ENCODE measurements around the gene UBAC2.

UBAC2 gene

DNA sequence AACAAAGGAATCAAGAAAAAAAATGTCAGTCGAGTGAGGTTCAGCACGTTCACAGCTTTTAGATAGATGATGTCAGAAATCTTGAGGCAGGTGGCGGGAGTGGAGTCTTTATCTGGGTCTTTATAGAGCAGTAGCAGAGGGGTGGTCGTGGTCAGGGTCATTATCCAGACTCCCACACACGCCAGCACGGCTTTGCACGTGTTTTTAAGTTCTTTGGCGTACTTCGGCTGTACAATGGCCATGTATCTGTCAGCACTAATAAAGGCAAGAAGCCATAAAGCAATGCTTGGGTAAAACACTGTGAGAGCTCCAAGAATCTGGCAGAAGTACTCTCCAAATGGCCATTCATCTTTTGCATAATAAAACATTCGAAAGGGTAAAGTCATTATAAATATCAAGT is 54.6 kb downstream of the UBAC2 start:
- DNase-seq (ENCODE audit: low spot score), result no peak
- H3K4me3 Mint-ChIP-seq, result peak overlapping the region; percentile 84
- H3K4me1 Mint-ChIP-seq (ENCODE audit: low read depth), result peaks cover 58% of the 10 kb centered on the region
- H3K27me3 Mint-ChIP-seq (ENCODE audit: low read depth), result no peaks in the 10 kb centered on the region
- no peaks in the 10 kb centered on the region for H3K9me3 Mint-ChIP-seq
- peak overlapping the region; percentile 60 for H3K27ac Mint-ChIP-seq
- H3K36me3 Mint-ChIP-seq (ENCODE audit: low read depth), result peaks cover 40% of the 10 kb centered on the region

DNA sequence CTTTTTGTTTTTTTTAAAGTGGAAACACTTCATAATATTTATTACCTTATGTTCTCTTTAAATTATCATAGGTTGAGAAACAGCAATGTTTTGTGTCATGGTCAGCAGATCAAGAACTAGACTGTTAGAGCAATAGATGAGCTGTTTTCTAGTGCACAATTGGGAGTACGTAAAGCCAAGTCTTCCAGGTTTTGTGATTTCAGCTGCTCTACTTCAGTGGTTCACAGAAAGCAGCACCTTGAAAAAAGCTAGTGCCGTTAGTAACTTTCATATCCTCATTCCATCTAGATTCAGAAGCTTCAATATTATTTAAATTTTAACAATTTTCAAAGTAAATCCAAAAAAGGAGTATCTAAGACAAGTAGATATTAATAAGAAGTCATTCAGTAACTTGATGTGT is 55.6 kb downstream of the UBAC2 start:
- no peaks in the 10 kb centered on the region for H3K27me3 Mint-ChIP-seq (ENCODE audit: low read depth)
- DNase-seq (ENCODE audit: low spot score), result no peak
- peaks cover 61% of the 10 kb centered on the region for H3K4me1 Mint-ChIP-seq (ENCODE audit: low read depth)
- no peaks in the 10 kb centered on the region for H3K9me3 Mint-ChIP-seq
- H3K27ac Mint-ChIP-seq, result peak overlapping the region; percentile 39
- H3K36me3 Mint-ChIP-seq (ENCODE audit: low read depth), result peaks cover 42% of the 10 kb centered on the region
- peak overlapping the region; percentile 84 for H3K4me3 Mint-ChIP-seq

DNA sequence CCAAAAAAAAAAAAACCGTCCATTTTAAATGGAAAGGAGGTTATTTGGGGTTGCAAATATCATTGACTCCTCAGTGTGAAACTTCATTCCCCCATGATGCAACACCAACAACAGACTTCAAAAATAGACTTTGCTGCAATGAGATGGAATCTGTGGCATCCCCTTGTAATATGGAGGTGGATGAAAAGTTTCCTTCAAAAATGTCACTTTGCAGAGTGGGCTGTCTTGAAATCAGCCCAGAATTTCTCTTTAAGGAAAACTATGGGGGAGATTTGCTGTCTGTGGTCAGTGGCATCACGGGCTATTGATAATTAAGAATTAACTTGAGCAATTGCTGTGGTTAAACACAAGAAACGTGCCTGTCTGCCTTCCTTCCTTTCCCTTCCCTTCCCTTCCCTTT is 56.1 kb downstream of the UBAC2 start:
- peaks cover 60% of the 10 kb centered on the region for H3K4me1 Mint-ChIP-seq (ENCODE audit: low read depth)
- H3K36me3 Mint-ChIP-seq (ENCODE audit: low read depth), result peaks cover 42% of the 10 kb centered on the region
- H3K4me3 Mint-ChIP-seq, result peak overlapping the region; percentile 84
- no peak for DNase-seq (ENCODE audit: low spot score)
- H3K9me3 Mint-ChIP-seq, result no peaks in the 10 kb centered on the region
- no peaks in the 10 kb centered on the region for H3K27me3 Mint-ChIP-seq (ENCODE audit: low read depth)
- H3K27ac Mint-ChIP-seq, result peak overlapping the region; percentile 77

DNA sequence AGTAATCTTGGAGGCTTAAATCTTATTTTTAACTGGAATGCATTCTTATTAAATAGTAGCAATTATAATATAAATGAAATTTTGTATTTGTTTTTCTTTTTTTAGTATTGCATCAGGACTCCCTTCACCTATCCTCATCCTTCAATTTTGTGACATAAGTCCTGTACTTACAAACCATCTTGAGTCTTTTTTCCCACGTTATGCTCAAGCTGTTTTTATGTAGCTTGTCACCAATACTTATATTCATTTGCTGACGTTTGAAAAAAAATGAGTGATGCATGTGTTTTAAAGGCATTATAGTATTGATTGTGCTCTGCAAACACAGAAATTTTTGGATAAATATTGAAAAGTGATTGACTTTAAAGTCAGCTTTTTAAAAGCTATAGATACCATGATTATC is 56.6 kb downstream of the UBAC2 start:
- H3K27ac Mint-ChIP-seq, result peak overlapping the region; percentile 60
- DNase-seq (ENCODE audit: low spot score), result no peak
- H3K4me1 Mint-ChIP-seq (ENCODE audit: low read depth), result peaks cover 56% of the 10 kb centered on the region
- H3K27me3 Mint-ChIP-seq (ENCODE audit: low read depth), result no peaks in the 10 kb centered on the region
- H3K4me3 Mint-ChIP-seq, result peak overlapping the region; percentile 84
- no peaks in the 10 kb centered on the region for H3K9me3 Mint-ChIP-seq
- H3K36me3 Mint-ChIP-seq (ENCODE audit: low read depth), result peaks cover 38% of the 10 kb centered on the region

DNA sequence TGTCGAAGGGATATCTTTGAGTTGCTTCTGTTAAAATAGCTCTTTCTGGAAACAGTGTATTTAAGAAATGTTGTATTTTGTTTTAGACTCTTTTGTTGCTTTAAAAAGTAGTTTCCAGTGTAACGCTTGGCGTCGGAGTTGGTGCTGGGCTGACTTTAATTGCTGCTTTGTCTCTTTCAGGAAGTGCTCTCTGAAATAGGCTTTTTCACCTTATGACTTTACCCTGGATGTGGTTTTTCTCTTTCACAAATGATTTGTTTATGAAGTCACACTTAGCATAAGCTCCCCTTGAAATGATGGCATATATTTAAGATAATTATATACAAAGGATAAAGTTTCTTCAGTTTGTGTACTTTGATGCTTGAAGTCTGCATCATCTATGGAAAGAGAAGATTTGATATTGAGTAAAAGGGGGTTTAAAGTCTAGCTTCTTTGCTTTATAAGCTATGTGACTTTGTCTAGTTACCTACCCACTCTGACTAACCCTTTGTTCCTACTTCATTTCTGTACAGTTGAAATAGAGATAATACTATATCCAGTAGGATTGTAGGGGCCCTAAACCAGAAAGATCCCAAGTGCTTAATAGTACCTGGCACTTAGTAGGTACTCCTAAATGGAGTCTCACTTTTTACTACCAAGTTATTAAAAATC is 57.7 kb downstream of the UBAC2 start, which contains the start of gene GPR18:
GPR18 (minus strand) TSS at position 170 of the 651 bp plus-strand sequence. CDS start 2,507 bp downstream, outside the sequence.
- Mint-ChIP-seq H3K36me3 (ENCODE audit: low read depth) (peaks cover 37% of the 10 kb centered on the region), H3K4me3 (peak within 1 kb of the TSS; percentile 92), H3K27me3 (ENCODE audit: low read depth) (no peaks in the 10 kb centered on the region), H3K9me3 (no peaks in the 10 kb centered on the region), H3K27ac (peak within 1 kb of the TSS; percentile 96), H3K4me1 (ENCODE audit: low read depth) (peaks cover 55% of the 10 kb centered on the region)
- DNase-seq (ENCODE audit: low spot score), result no peak

DNA sequence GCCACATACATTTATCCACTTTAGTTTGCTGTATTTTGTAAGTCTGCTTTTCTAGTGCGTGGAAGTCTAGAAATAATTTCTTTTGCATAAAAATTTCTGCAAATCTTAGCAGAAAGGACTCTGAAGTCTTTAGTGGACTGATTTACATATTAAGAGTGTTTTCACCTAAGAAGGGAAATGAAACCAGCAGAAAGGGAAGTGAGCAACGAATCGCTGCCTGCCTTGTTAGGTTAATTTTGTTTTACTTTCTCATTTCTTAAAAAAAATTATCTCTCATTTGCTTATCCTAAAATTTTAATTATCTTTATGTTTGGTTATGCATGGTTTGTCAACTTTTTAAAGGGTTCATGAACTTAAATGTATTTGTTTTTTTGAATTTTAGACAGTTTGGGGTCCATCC is 58.3 kb downstream of the UBAC2 start:
- Mint-ChIP-seq H3K27me3 (ENCODE audit: low read depth) (no peaks in the 10 kb centered on the region), H3K4me3 (peak overlapping the region; percentile 92), H3K4me1 (ENCODE audit: low read depth) (peaks cover 57% of the 10 kb centered on the region), H3K9me3 (no peaks in the 10 kb centered on the region), H3K27ac (peak overlapping the region; percentile 96), H3K36me3 (ENCODE audit: low read depth) (peaks cover 33% of the 10 kb centered on the region)
- DNase-seq (ENCODE audit: low spot score), result no peak

DNA sequence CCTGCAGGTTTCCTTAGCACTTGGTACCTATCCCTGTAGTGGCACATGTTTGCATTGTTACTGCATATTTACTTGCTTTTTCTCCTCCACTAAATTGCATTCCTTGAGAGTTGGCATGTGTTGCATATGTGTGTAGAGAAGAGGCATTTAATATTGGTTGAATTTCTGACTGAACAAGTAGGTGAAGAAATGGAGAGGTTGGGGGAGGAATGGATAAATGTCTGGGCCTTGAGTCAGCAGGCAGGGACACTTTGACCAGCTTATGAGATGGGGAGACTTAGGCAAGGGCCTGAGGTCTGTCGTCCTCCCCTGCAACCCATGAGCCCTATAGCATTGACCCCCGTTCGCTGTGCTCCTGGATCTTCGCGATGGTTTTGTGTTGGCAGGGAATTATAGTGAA is 59.6 kb downstream of the UBAC2 start:
- Mint-ChIP-seq H3K4me3 (peak overlapping the region; percentile 73), H3K27ac (peak overlapping the region; percentile 85), H3K9me3 (no peaks in the 10 kb centered on the region), H3K4me1 (ENCODE audit: low read depth) (peaks cover 59% of the 10 kb centered on the region), H3K27me3 (ENCODE audit: low read depth) (no peaks in the 10 kb centered on the region), H3K36me3 (ENCODE audit: low read depth) (peaks cover 23% of the 10 kb centered on the region)
- DNase-seq (ENCODE audit: low spot score), result no peak

DNA sequence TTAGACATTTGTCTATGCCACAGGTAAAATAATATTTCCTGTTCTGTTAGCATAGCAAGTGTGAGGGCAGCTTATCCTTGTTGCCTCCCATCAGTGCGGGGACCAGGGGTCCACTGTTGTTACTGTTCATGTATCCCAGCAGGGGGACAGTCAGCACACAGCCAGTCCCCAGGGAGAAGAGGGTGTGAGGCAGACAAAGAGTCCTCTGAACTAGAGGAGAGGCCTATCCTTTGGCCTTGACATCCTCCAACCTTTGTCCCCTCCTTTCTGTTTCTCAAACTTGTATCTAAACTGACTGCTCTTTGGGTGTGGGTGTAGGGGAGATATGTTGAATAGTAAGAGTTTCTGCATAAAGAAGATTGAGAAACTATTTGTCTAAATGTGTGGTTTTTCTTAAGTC is 60.4 kb downstream of the UBAC2 start:
- H3K27ac Mint-ChIP-seq, result peak overlapping the region; percentile 43
- H3K4me3 Mint-ChIP-seq, result no peak overlapping the region
- peaks cover 24% of the 10 kb centered on the region for H3K36me3 Mint-ChIP-seq (ENCODE audit: low read depth)
- H3K4me1 Mint-ChIP-seq (ENCODE audit: low read depth), result peaks cover 59% of the 10 kb centered on the region
- H3K9me3 Mint-ChIP-seq, result no peaks in the 10 kb centered on the region
- DNase-seq (ENCODE audit: low spot score), result no peak
- no peaks in the 10 kb centered on the region for H3K27me3 Mint-ChIP-seq (ENCODE audit: low read depth)

DNA sequence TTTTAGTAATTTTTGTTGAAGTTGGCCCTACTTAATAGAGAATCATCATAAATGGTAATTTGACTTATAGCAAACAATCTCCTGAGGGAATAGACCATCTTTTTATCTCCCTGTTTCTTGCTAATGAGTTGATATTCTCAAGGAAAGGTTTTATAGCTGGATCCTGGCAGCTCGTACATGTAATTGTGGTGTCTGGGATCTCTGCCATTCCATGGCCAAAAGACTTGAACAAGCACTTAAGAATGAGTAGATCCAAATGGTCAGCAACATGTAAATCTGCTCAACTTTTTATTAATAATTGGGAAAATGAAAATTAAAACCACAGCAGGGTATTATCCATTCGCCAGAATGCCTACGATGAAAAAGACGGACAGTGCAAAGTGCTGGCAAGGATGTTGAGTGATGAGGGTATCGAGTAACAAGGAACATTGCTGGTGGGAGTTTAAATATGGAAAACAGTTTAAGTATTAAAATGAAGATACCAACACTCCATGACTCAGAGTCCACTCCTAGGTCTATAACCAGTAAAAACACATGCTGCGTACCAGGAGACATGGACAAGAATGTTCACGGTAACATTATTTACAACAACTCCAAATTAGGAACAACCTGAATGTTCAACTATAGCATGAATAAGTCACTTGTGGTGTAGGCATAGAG is 62.6 kb downstream of the UBAC2 start:
- H3K27ac Mint-ChIP-seq, result no peak overlapping the region
- H3K4me3 Mint-ChIP-seq, result no peak overlapping the region
- peaks cover 21% of the 10 kb centered on the region for H3K36me3 Mint-ChIP-seq (ENCODE audit: low read depth)
- no peak for DNase-seq (ENCODE audit: low spot score)
- peaks cover 52% of the 10 kb centered on the region for H3K4me1 Mint-ChIP-seq (ENCODE audit: low read depth)
- no peaks in the 10 kb centered on the region for H3K27me3 Mint-ChIP-seq (ENCODE audit: low read depth)
- H3K9me3 Mint-ChIP-seq, result no peaks in the 10 kb centered on the region

DNA sequence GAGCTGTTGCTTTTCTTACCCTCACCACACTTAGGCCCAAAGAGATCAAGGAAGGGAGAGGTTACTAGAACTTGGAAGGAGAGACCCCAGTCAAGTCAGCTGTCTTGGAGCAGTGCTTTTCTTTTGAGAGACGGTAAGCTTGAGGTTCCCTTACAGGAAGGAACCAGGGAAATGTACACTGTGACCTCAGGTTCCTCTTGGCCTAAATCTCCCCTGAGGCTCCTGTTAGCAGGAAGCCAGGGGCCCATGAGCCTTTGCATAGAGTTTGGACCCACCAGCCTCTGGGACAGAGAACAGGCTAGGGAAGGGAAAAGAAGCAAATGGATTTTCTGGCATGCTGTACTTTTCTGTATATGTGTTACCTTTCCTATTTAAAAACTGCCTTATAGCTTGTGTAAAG is 63.4 kb downstream of the UBAC2 start:
- Mint-ChIP-seq H3K9me3 (no peaks in the 10 kb centered on the region), H3K27me3 (ENCODE audit: low read depth) (no peaks in the 10 kb centered on the region), H3K4me1 (ENCODE audit: low read depth) (peaks cover 49% of the 10 kb centered on the region), H3K27ac (no peak overlapping the region), H3K4me3 (no peak overlapping the region), H3K36me3 (ENCODE audit: low read depth) (peaks cover 21% of the 10 kb centered on the region)
- DNase-seq (ENCODE audit: low spot score), result no peak

DNA sequence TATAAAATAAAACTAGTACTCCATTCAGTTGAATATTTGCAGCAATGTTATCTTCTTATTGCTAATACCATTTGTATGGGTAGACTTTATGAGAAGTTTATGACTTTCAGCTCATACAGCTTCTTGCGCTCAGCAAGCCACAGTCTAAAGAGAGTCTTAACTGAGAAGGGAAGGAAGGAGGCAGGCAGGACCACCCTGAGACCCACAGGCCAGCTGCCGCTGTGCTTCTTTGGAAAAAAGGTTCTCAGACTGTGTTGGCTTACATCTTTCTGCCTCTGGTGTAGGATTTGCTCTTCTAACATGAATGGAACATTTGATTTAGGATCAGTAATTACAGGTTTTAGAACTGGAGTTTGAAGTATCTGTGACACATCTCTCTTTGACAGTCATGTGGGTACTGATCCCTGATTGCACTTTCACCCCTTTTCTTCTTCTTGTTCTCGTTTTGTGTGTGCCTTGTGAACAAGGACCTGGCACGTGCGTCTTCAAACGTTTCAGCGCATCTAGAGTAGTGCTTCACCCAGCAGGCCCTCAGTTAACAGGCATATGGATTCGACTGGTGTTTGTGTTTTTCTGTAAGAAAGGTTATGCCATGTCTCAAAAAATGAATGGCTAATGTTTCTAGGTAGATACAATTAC is 64.6 kb downstream of the UBAC2 start:
- no peaks in the 10 kb centered on the region for H3K9me3 Mint-ChIP-seq
- peaks cover 16% of the 10 kb centered on the region for H3K36me3 Mint-ChIP-seq (ENCODE audit: low read depth)
- DNase-seq (ENCODE audit: low spot score), result peak; percentile 42
- peak overlapping the region; percentile 0 for H3K4me3 Mint-ChIP-seq
- H3K27ac Mint-ChIP-seq, result peak overlapping the region; percentile 14
- peaks cover 43% of the 10 kb centered on the region for H3K4me1 Mint-ChIP-seq (ENCODE audit: low read depth)
- H3K27me3 Mint-ChIP-seq (ENCODE audit: low read depth), result no peaks in the 10 kb centered on the region

DNA sequence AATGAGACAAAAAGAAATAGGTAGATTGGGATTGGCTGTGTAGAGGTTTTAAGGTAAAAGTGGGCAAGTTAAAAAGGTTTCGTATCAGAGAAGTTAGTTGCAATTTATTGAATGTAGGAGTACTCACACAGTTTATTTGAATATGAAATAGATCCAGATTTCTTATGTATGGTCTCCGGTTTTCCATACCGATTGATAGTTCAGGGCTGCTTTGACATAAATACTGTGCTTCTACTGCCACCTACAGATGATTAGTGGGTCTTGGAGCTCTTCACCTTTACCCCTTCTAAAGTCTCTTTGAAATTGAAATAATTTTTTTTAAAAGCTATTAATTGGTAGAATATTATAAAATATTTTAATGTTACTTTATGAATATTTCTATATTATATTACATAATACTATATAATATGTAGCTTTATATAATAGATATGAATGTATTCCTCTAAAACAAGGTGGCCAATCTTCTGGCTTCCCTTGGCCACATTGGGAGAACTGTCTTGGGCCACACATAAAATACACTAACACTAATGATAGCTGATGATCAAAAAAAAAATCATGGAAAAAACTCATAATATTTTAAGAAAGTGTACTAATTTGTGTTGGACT is 65.3 kb downstream of the UBAC2 start:
- Mint-ChIP-seq H3K9me3 (no peaks in the 10 kb centered on the region), H3K27ac (peak overlapping the region; percentile 14), H3K4me1 (ENCODE audit: low read depth) (peaks cover 44% of the 10 kb centered on the region), H3K36me3 (ENCODE audit: low read depth) (peaks cover 17% of the 10 kb centered on the region), H3K27me3 (ENCODE audit: low read depth) (no peaks in the 10 kb centered on the region), H3K4me3 (peak overlapping the region; percentile 0)
- no peak for DNase-seq (ENCODE audit: low spot score)

DNA sequence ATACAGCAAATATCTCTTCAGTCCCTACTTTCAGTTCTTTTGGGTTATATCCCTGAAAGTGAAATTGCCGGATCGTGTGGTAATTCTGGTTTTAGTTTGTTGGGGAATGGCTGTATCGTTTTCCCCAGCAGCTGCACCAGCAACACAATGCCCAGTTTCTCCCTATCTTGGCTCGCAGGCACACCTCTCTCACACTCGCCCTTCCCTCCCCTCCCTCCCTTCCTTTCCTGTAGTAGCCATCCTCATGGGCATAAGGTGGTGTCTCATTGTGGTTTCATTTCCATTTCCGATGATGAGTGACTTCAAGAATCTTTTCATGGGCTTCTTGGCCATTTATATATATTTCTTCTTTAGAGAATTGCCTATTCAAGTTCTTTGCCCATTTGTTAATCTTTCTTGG is 66.2 kb downstream of the UBAC2 start:
- peaks cover 20% of the 10 kb centered on the region for H3K36me3 Mint-ChIP-seq (ENCODE audit: low read depth)
- peaks cover 44% of the 10 kb centered on the region for H3K4me1 Mint-ChIP-seq (ENCODE audit: low read depth)
- no peak overlapping the region for H3K27ac Mint-ChIP-seq
- H3K4me3 Mint-ChIP-seq, result no peak overlapping the region
- DNase-seq (ENCODE audit: low spot score), result no peak
- H3K9me3 Mint-ChIP-seq, result no peaks in the 10 kb centered on the region
- H3K27me3 Mint-ChIP-seq (ENCODE audit: low read depth), result no peaks in the 10 kb centered on the region

DNA sequence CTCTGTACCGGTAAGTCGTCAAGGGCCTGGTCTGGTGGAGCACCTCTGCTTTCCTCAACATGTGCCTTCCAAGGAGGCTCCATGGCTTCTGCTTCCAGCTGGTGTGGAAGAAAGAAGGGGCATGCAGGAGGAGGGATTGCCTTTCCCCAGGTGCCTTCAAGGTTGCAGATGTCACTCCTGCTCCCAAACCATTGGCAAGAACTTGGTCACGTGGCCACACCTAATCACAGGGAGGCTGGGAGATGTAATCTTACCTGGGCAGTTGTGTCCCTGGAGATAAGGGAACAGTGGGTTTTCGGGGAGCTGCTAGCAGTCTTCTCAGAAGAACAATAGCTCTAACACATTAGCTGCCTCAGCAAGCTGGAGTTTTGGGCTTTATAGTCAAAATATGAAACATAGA is 67.3 kb downstream of the UBAC2 start:
- peaks cover 31% of the 10 kb centered on the region for H3K36me3 Mint-ChIP-seq (ENCODE audit: low read depth)
- H3K4me3 Mint-ChIP-seq, result no peak overlapping the region
- peaks cover 47% of the 10 kb centered on the region for H3K4me1 Mint-ChIP-seq (ENCODE audit: low read depth)
- peaks cover 10% of the 10 kb centered on the region for H3K9me3 Mint-ChIP-seq
- no peak for DNase-seq (ENCODE audit: low spot score)
- H3K27me3 Mint-ChIP-seq (ENCODE audit: low read depth), result no peaks in the 10 kb centered on the region
- H3K27ac Mint-ChIP-seq, result no peak overlapping the region
